Measurements from ENCODE around the gene GFAP. TPM values are rescaled to one million over a fixed set of nuclear protein-coding genes. Genes with fewer than 3 reads are reported as not detected.

GFAP gene
- total RNA-seq, 2 donors from 2014 or later = 0.62 TPM; not detected in 1

DNA sequence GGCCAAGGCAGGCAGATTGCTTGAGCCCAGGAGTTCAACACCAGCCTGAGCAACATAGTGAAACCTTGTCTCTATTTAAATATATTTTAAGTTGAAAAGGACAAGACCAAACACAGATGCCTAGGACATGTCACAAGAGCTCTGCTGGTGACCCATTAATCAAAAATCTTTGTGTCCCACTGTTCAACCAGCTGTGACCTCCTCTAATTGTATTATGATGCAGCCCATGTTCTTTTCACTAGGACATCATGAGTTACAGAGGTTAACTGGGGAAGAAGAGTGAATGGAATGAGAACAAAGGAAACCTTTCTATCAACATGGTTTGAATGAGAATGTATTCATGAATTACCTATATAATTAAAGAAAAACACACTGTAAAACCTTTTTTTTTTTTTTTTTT lies 23.1 kb downstream of the GFAP start:
- intact Hi-C loops (cut with DNase I) = no loop called here
- Histone ChIP-seq H3K4me1 (replicated peaks) (no peaks in the 10 kb centered on the region), H3K27me3 (replicated peaks; ENCODE audit: insufficient read depth) (no peaks in the 10 kb centered on the region), H3K36me3 (peaks cover 0 to 4% of the 10 kb centered on the region in 2 donors), H3K9me3 (no peaks in the 10 kb centered on the region), H3K27ac (no peak overlapping the region), H3K4me3 (no peak overlapping the region)
- TF ChIP-seq, protein P1, sequence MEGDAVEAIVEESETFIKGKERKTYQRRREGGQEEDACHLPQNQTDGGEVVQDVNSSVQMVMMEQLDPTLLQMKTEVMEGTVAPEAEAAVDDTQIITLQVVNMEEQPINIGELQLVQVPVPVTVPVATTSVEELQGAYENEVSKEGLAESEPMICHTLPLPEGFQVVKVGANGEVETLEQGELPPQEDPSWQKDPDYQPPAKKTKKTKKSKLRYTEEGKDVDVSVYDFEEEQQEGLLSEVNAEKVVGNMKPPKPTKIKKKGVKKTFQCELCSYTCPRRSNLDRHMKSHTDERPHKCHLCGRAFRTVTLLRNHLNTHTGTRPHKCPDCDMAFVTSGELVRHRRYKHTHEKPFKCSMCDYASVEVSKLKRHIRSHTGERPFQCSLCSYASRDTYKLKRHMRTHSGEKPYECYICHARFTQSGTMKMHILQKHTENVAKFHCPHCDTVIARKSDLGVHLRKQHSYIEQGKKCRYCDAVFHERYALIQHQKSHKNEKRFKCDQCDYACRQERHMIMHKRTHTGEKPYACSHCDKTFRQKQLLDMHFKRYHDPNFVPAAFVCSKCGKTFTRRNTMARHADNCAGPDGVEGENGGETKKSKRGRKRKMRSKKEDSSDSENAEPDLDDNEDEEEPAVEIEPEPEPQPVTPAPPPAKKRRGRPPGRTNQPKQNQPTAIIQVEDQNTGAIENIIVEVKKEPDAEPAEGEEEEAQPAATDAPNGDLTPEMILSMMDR (IDR thresholded peaks at IDR 0.05) = no peak
- TF ChIP-seq POLR2A (IDR thresholded peaks at IDR 0.05) = no peak
- no peak for TF ChIP-seq POLR2AphosphoS5 (IDR thresholded peaks at IDR 0.05)
- DNase-seq (ENCODE audit: low spot score) = no peak

DNA sequence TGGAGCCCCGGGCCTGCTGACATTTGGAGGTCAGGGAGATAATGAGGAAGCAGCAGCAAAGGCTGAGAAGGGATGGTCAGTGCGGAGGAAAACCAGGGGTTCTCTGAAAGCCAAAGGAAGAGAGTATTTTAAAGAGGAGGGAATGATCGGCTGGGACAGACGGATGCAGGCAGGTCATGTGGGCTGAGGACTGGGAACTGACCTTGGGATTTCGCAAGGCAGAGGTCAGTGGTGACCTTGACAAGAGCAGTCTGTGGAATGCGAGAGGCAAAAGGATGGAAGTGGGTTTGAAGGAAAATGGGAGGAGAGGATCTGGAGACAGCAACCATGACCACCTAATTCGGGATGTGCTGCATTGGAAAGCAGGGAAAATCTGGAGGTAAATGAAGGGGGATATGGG lies 26.3 kb downstream of the GFAP start:
- TF ChIP-seq POLR2A (IDR thresholded peaks at IDR 0.05) (no peak), POLR2AphosphoS5 (IDR thresholded peaks at IDR 0.05) (no peak)
- TF ChIP-seq, protein P1 (IDR thresholded peaks at IDR 0.05) = no peak
- H3K36me3 ChIP-seq = peaks cover 9% of the 10 kb centered on the region in 2 donors
- no peaks in the 10 kb centered on the region for H3K4me1 ChIP-seq (replicated peaks)
- intact Hi-C loops (cut with DNase I) = no loop called here
- no peak overlapping the region for H3K4me3 ChIP-seq
- no peaks in the 10 kb centered on the region for H3K27me3 ChIP-seq (replicated peaks; ENCODE audit: insufficient read depth)
- WGBS = 85% methylated on average over 7 of the region's 7 CpGs
- H3K27ac ChIP-seq = no peak overlapping the region
- no peak for DNase-seq (ENCODE audit: low spot score)
- H3K9me3 ChIP-seq = no peaks in the 10 kb centered on the region

DNA sequence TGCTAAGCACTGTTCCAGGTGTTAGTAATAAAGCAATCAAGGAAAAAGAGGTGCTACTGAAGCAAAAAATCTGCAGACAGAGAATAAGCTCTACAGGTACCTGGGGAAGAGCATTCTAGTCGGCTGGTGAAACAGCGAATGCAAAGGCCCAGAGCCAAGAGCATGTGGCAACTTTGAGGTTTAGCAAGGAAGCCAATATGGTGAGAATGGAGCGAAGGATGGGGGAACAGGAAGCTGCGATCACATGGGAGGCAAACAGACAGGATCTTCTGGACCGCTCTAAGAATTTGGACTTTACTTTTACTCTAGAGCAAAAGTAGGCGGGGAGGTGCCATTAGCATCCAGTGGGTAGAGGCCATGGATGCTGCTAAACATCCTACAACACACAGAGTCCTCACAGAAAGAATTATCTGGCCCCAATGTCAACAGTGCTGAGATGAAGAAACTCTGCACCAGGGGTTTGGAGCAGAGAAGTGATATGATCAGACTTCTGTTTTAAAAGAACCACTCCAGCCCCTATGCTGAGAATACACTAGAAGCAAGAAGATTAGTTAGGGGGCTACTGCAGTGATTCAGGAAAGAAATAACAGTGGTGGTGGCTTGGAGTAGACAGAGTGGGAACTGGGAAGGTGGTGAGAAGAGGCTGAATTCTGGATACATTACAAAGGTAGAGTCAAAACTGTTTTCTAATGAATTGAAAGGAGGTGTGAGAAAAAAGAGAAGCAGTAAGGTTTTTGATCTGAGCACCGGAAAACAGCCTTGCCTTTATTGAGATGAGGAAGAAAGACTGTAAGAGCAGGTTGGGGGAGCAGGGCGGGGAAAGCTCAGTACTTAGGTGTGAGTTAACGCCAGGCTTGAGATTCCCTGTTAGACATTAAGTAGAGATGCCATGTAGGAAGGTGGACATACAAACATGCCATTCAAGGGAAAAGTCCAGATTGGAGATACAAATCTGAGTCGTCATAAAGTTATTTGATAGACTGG lies 27.0 kb downstream of the GFAP start:
- TF ChIP-seq, protein P1 (IDR thresholded peaks at IDR 0.05) = no peak
- TF ChIP-seq POLR2AphosphoS5 (IDR thresholded peaks at IDR 0.05) (no peak), POLR2A (IDR thresholded peaks at IDR 0.05) (no peak)
- 82% methylated on average over 10 of the region's 10 CpGs for WGBS
- intact Hi-C loops (cut with DNase I) = no loop called here

DNA sequence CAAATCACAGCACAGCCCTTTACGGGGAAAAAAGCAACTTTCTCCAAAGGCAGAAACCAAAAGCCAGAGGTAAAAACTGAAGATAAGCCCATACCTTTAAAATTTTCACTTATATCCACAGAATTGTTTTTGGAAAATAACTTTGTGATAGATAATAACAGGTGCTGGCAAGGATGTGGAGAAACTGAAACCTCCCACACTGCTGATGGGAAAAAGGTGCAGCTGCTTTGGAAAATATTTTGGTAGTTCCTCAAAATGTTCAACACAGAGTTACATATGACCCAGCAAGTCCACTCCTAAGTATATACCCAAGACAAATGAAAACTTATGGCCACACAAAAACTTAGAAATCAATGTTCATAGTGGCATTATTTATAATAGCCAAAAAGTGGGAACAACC lies 28.3 kb downstream of the GFAP start:
- no peak for TF ChIP-seq POLR2A (IDR thresholded peaks at IDR 0.05)
- TF ChIP-seq, protein P1 (IDR thresholded peaks at IDR 0.05) = no peak
- 95% methylated on average over 1 of the region's 1 CpG for WGBS
- Histone ChIP-seq H3K4me3 (no peak overlapping the region), H3K9me3 (no peaks in the 10 kb centered on the region), H3K27ac (no peak overlapping the region), H3K27me3 (replicated peaks; ENCODE audit: insufficient read depth) (no peaks in the 10 kb centered on the region), H3K36me3 (peaks cover 5 to 23% of the 10 kb centered on the region in 2 donors), H3K4me1 (replicated peaks) (no peaks in the 10 kb centered on the region)
- intact Hi-C loops (cut with DNase I) = no loop called here
- no peak for DNase-seq (ENCODE audit: low spot score)

More for the DNA sequence above, 27.0 kb downstream of the GFAP start:
- Histone ChIP-seq H3K9me3 (no peaks in the 10 kb centered on the region), H3K27me3 (replicated peaks; ENCODE audit: insufficient read depth) (no peaks in the 10 kb centered on the region), H3K27ac (no peak overlapping the region), H3K36me3 (peaks cover 5 to 14% of the 10 kb centered on the region in 2 donors), H3K4me1 (replicated peaks) (no peaks in the 10 kb centered on the region), H3K4me3 (no peak overlapping the region)
- DNase-seq (ENCODE audit: low spot score) = no peak

DNA sequence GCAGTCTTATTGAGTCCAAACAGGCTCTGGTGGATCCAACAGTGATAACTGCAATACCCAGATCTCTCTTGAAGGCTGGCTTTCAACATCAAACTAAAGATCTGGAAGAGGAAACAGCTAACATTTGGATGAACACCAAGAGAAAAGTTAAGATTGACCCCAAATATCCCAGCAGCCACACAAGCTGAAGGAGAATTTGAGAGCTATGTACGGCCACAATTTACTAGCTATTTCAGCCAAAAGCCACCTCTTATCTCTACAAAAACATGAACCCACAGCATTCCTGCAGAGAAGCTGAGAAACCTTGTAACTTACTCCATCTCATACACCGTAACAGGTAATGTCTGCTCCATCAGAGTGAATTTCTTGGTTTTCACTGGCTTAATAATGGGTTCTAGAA lies 30.4 kb downstream of the GFAP start:
- H3K27ac ChIP-seq = no peak overlapping the region
- no peak overlapping the region for H3K4me3 ChIP-seq
- peaks cover 5 to 29% of the 10 kb centered on the region in 2 donors for H3K36me3 ChIP-seq
- H3K4me1 ChIP-seq (replicated peaks) = no peaks in the 10 kb centered on the region
- H3K27me3 ChIP-seq (replicated peaks; ENCODE audit: insufficient read depth) = no peaks in the 10 kb centered on the region
- DNase-seq (ENCODE audit: low spot score) = no peak
- H3K9me3 ChIP-seq = no peaks in the 10 kb centered on the region
- 93% methylated on average over 2 of the region's 2 CpGs for WGBS
- intact Hi-C loops (cut with DNase I) = no loop called here
- TF ChIP-seq POLR2A (IDR thresholded peaks at IDR 0.05) (no peak), POLR2AphosphoS5 (IDR thresholded peaks at IDR 0.05) (no peak)
- TF ChIP-seq, protein P1 (IDR thresholded peaks at IDR 0.05) = no peak
